ENCODE results near the gene LDLRAD4.

The LDLRAD4 gene

DNA sequence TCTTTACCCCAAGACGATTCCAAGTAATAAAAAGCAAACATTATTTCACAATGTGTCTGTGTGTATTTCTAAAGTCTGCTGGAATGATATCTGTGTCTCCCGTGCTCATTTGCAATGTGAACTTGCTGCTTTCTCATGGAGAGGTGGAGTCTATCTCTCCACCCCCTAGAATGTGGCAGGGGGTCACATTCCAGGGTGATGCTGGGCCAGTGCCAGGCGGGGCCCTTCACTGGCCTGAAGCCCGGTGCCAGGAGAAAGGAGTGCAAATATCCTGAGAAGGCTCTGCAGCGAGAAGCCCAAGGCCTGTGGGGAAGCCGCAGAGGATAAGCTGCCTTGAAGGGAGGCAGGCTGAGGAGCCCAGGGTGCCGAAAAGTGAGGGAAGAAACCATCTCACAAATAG is 26.8 kb upstream of the LDLRAD4 start:
- TF ChIP-seq NFIC (IDR thresholded peaks at IDR 0.05): peak; percentile 85
- TF ChIP-seq RAD21 (IDR thresholded peaks at IDR 0.05; ENCODE audit: low read depth): no peak
- peak; percentile 89 for TF ChIP-seq TEAD4 (IDR thresholded peaks at IDR 0.05)

DNA sequence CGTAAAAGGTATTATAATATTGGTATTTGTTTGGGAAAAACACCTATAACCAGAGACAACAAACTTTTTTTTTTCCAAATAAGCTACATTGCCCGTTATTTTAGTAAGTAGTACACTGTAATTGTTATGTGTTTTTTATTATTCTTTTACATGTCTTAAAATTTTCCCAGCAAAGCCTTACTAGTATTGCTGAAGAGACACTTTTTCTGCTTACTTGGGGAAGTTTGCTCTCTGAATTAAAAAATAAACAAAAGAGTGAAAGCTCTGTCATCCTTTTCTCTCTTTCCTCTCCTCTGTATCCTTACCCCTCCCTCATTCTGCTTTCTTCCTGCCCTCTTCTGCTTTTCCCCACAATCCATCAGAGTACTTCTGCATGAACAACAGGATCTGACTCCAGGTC is 25.6 kb upstream of the LDLRAD4 start:
- TF ChIP-seq CEBPB (IDR thresholded peaks at IDR 0.05): no peak
- no peak for TF ChIP-seq NFIC (IDR thresholded peaks at IDR 0.05)
- no peak for TF ChIP-seq CREB1 (IDR thresholded peaks at IDR 0.05; ENCODE audit: low read depth)
- no peak for TF ChIP-seq ZBTB7A (IDR thresholded peaks at IDR 0.05; ENCODE audit: low read depth)
- no peak for TF ChIP-seq EGR1 (IDR thresholded peaks at IDR 0.05)
- TF ChIP-seq MAX (IDR thresholded peaks at IDR 0.05): no peak
- TF ChIP-seq TEAD4 (IDR thresholded peaks at IDR 0.05): no peak

GRCh38 chr18:13194239-13194638 is 24.3 kb upstream of the LDLRAD4 start:
- TF ChIP-seq TCF12 (IDR thresholded peaks at IDR 0.05; ENCODE audit: low read depth) (no peak), CEBPB (IDR thresholded peaks at IDR 0.05) (no peak), CREB1 (IDR thresholded peaks at IDR 0.05; ENCODE audit: low read depth) (no peak), FOXM1 (IDR thresholded peaks at IDR 0.05; ENCODE audit: borderline replicate concordance, low read depth) (no peak), REST (IDR thresholded peaks at IDR 0.05; ENCODE audit: low read depth) (no peak), MAX (IDR thresholded peaks at IDR 0.05) (no peak), EP300 (IDR thresholded peaks at IDR 0.05; ENCODE audit: borderline replicate concordance) (no peak), EGR1 (IDR thresholded peaks at IDR 0.05) (no peak), TEAD4 (IDR thresholded peaks at IDR 0.05) (no peak), RAD21 (IDR thresholded peaks at IDR 0.05; ENCODE audit: low read depth) (no peak), USF1 (IDR thresholded peaks at IDR 0.05) (no peak), YY1 (IDR thresholded peaks at IDR 0.05; ENCODE audit: low read depth) (no peak), TAF1 (IDR thresholded peaks at IDR 0.05; ENCODE audit: low read depth) (no peak), ZBTB7A (IDR thresholded peaks at IDR 0.05; ENCODE audit: low read depth) (no peak), NFIC (IDR thresholded peaks at IDR 0.05) (no peak)

GRCh38 chr18:13198701-13199100 is 19.9 kb upstream of the LDLRAD4 start:
- TF ChIP-seq REST (IDR thresholded peaks at IDR 0.05; ENCODE audit: low read depth) (no peak), CEBPB (IDR thresholded peaks at IDR 0.05) (no peak), RAD21 (IDR thresholded peaks at IDR 0.05; ENCODE audit: low read depth) (no peak), FOXM1 (IDR thresholded peaks at IDR 0.05; ENCODE audit: borderline replicate concordance, low read depth) (no peak), CREB1 (IDR thresholded peaks at IDR 0.05; ENCODE audit: low read depth) (no peak), MAX (IDR thresholded peaks at IDR 0.05) (no peak), YY1 (IDR thresholded peaks at IDR 0.05; ENCODE audit: low read depth) (no peak), NFIC (IDR thresholded peaks at IDR 0.05) (no peak), ZBTB7A (IDR thresholded peaks at IDR 0.05; ENCODE audit: low read depth) (no peak), EGR1 (IDR thresholded peaks at IDR 0.05) (no peak), EP300 (IDR thresholded peaks at IDR 0.05; ENCODE audit: borderline replicate concordance) (no peak), TEAD4 (IDR thresholded peaks at IDR 0.05) (no peak), USF1 (IDR thresholded peaks at IDR 0.05) (no peak)

GRCh38 chr18:13199169-13199568 is 19.4 kb upstream of the LDLRAD4 start:
- TF ChIP-seq TCF12 (IDR thresholded peaks at IDR 0.05; ENCODE audit: low read depth) (no peak), FOXM1 (IDR thresholded peaks at IDR 0.05; ENCODE audit: borderline replicate concordance, low read depth) (no peak), YY1 (IDR thresholded peaks at IDR 0.05; ENCODE audit: low read depth) (no peak), NFIC (IDR thresholded peaks at IDR 0.05) (no peak), TEAD4 (IDR thresholded peaks at IDR 0.05) (no peak), EGR1 (IDR thresholded peaks at IDR 0.05) (no peak), RAD21 (IDR thresholded peaks at IDR 0.05; ENCODE audit: low read depth) (no peak), CEBPB (IDR thresholded peaks at IDR 0.05) (no peak), USF1 (IDR thresholded peaks at IDR 0.05) (no peak), REST (IDR thresholded peaks at IDR 0.05; ENCODE audit: low read depth) (no peak), CREB1 (IDR thresholded peaks at IDR 0.05; ENCODE audit: low read depth) (no peak), ZBTB7A (IDR thresholded peaks at IDR 0.05; ENCODE audit: low read depth) (no peak), EP300 (IDR thresholded peaks at IDR 0.05; ENCODE audit: borderline replicate concordance) (no peak)
